HCT116 (cell line): Measurements from ENCODE around the gene MORN1. TPM values are rescaled to one million over a fixed set of nuclear protein-coding genes. Genes with fewer than 3 reads are reported as not detected.

ENCODE experiments used
- ATAC-seq: fragments of 200-7000 bp; cut with Tn5 transposase; 2 replicates; pipeline ENCODE4 v1.9.1; 2020; ENCODE audit warnings: mild to moderate bottlenecking, moderate library complexity
- BruUV-seq: library from RNA; stranded (reverse); fragments of 400-500 nt; replicated peaks from 2 replicates; lab custom pipeline; 2021; lab: Mats Ljungman, UMichigan
- CTCF ChIA-PET: fragments of 300-600 bp; sonication (Branson Sonifier 250); formaldehyde crosslinking; loops from one replicate; lab custom pipeline; 2021; ENCODE audit warnings: antibody characterized with exemption; lab: Charles Lee
- POLR2A ChIA-PET: fragments of 300-600, 350-600 bp; sonication (Branson Sonifier 250); formaldehyde crosslinking; loops from one replicate; lab custom pipeline; 2021; ENCODE audit warnings: antibody characterized with exemption; lab: Charles Lee
- RAD21 ChIA-PET, 2 experiments: fragments of 300-600 bp; sonication (Branson Sonifier 250); formaldehyde crosslinking; loops; one replicate each; lab custom pipeline; 2023; ENCODE audit warnings: low total read pairs in 2 of 2; ENCODE audit not compliant: uncharacterized antibody in 2 of 2, unreplicated experiment in 2 of 2, low non-redundant PET in 1 of 2; lab: Charles Lee
- DNase-seq: peaks from one replicate; pipeline ENCODE4 v3.0.0-alpha.2; 2010; ENCODE audit warnings: low read depth, low spot score
- H2AFZ ChIP-seq: fragments of 200-600 bp; shearing (Covaris generic), sonication (generic); 2 replicates; pipeline ENCODE4 v1.6.1; 2017; ENCODE audit warnings: low read depth, mixed run types, mixed read lengths, antibody characterized with exemption, low read length; ENCODE audit not compliant: poor library complexity, severe bottlenecking
- H3K27ac ChIP-seq: 2 replicates; pipeline ENCODE4 v1.5.1; 2012; ENCODE audit warnings: low read depth, low read length
- H3K27me3 ChIP-seq: fragments of 200-600 bp; sonication (generic); 2 replicates; pipeline ENCODE4 v1.6.1; 2016; ENCODE audit warnings: mixed run types, low read length, mixed read lengths; ENCODE audit not compliant: insufficient read depth
- H3K36me3 ChIP-seq, 2 experiments: fragments of 200-500 bp in 1 of 2; fragments of 200-600 bp in 1 of 2; sonication (Bioruptor generic) in 1 of 2; sonication (generic) in 1 of 2; 2 replicates each; pipeline versions ENCODE4 v1.5.1 to v1.6.1; 2014 to 2016; ENCODE audit warnings: low read length in 2 of 2, inconsistent platforms in 1 of 2, mixed read lengths in 1 of 2, mixed run types in 1 of 2; ENCODE audit not compliant: insufficient read depth in 2 of 2, control insufficient read depth in 1 of 2
- H3K4me1 ChIP-seq, 2 experiments: fragments of 200-600 bp in 1 of 2; sonication (generic) in 1 of 2; 2 replicates each; pipeline versions ENCODE4 v1.5.1 to v1.6.1; 2012 to 2017; ENCODE audit warnings: low read length in 2 of 2, inconsistent platforms in 1 of 2, mild to moderate bottlenecking in 1 of 2, mixed read lengths in 1 of 2, mixed run types in 1 of 2, moderate library complexity in 1 of 2; ENCODE audit not compliant: insufficient read depth in 2 of 2, control insufficient read depth in 1 of 2
- H3K4me2 ChIP-seq: fragments of 200-600 bp; sonication (generic); 2 replicates; pipeline ENCODE4 v1.6.1; 2017; ENCODE audit warnings: mixed run types, low read length, mixed read lengths
- H3K4me3 ChIP-seq, 2 experiments: fragments of 200-600 bp in 1 of 2; sonication (generic) in 1 of 2; replicated peaks in 1 of 2; 2 replicates each; pipeline ENCODE4 v1.5.1; 2011 to 2016; ENCODE audit warnings: low read length in 2 of 2, control low read depth in 1 of 2, low read depth in 1 of 2, mild to moderate bottlenecking in 1 of 2, mixed read lengths in 1 of 2, mixed run types in 1 of 2
- H3K79me2 ChIP-seq: fragments of 200-600 bp; sonication (generic); 2 replicates; pipeline ENCODE4 v1.6.1; 2017; ENCODE audit warnings: mild to moderate bottlenecking, mixed run types, low read length, moderate library complexity, mixed read lengths; ENCODE audit not compliant: insufficient read depth
- H3K9ac ChIP-seq: fragments of 200-600 bp; sonication (generic); 2 replicates; pipeline ENCODE4 v1.6.1; 2016; ENCODE audit warnings: low read length, mixed read lengths
- H3K9me2 ChIP-seq: fragments of 200-600 bp; sonication (generic), shearing (Covaris generic); 2 replicates; pipeline ENCODE4 v1.6.1; 2017; ENCODE audit warnings: mixed run types, mild to moderate bottlenecking, moderate library complexity; ENCODE audit not compliant: insufficient read depth
- H3K9me3 ChIP-seq, 2 experiments: fragments of 200-500 bp in 1 of 2; fragments of 200-600 bp in 1 of 2; sonication (Bioruptor generic) in 1 of 2; sonication (generic) in 1 of 2; 2 replicates each; pipeline ENCODE4 v1.6.1; 2014 to 2017; ENCODE audit warnings: low read length in 2 of 2, mixed read lengths in 2 of 2, inconsistent platforms in 1 of 2, low read depth in 1 of 2, mild to moderate bottlenecking in 1 of 2, mixed run types in 1 of 2, moderate library complexity in 1 of 2; ENCODE audit not compliant: control insufficient read depth in 1 of 2, insufficient read depth in 1 of 2
- H4K20me1 ChIP-seq: fragments of 200-600 bp; sonication (generic), shearing (Covaris generic); 2 replicates; pipeline ENCODE4 v1.6.1; 2017; ENCODE audit warnings: mixed run types, mild to moderate bottlenecking, moderate library complexity; ENCODE audit not compliant: insufficient read depth
- ATF3 ChIP-seq: IDR thresholded peaks from 2 replicates; pipeline ENCODE4 v1.6.1; 2012
- CBX3 ChIP-seq: IDR thresholded peaks from 2 replicates; pipeline ENCODE4 v1.6.1; 2012; ENCODE audit warnings: low read depth
- CEBPB ChIP-seq: IDR thresholded peaks from 2 replicates; pipeline ENCODE4 v1.6.1; 2012; ENCODE audit warnings: low read depth
- EZH2 ChIP-seq: fragments of 200-600 bp; sonication (generic); IDR thresholded peaks from 2 replicates; pipeline ENCODE4 v1.6.1; 2017; ENCODE audit warnings: antibody characterized with exemption, mixed run types
- EZH2phosphoT487 ChIP-seq: fragments of 200-600 bp; IDR thresholded peaks from 2 replicates; pipeline ENCODE4 v1.6.1; 2018; ENCODE audit warnings: antibody characterized with exemption, borderline replicate concordance
- FOSL1 ChIP-seq: IDR thresholded peaks from 2 replicates; pipeline ENCODE4 v1.6.1; 2012; ENCODE audit warnings: low read depth
- JUND ChIP-seq: IDR thresholded peaks from 2 replicates; pipeline ENCODE4 v1.6.1; 2012
- POLR2A ChIP-seq: IDR thresholded peaks from 2 replicates; pipeline ENCODE4 v1.7.0; 2011; ENCODE audit warnings: borderline replicate concordance; ENCODE audit not compliant: insufficient read depth, insufficient read length; ENCODE audit errors: extremely low read depth
- REST ChIP-seq: IDR thresholded peaks from 2 replicates; pipeline ENCODE4 v1.6.1; 2012; ENCODE audit warnings: low read depth
- SIN3A ChIP-seq: IDR thresholded peaks from 2 replicates; pipeline ENCODE4 v1.6.1; 2012; ENCODE audit warnings: low read depth
- SP1 ChIP-seq: IDR thresholded peaks from 2 replicates; pipeline ENCODE4 v1.6.1; 2012; ENCODE audit warnings: low read depth
- SRF ChIP-seq: IDR thresholded peaks from 2 replicates; pipeline ENCODE4 v1.6.1; 2012; ENCODE audit warnings: low read depth
- TCF7L2 ChIP-seq: IDR thresholded peaks from 2 replicates; pipeline ENCODE4 v1.7.0; 2011; ENCODE audit warnings: borderline replicate concordance, inconsistent platforms; ENCODE audit not compliant: insufficient read depth, insufficient read length; ENCODE audit errors: extremely low read depth
- ZNF274 ChIP-seq: fragments of 200-500 bp; sonication (Bioruptor generic); IDR thresholded peaks from 2 replicates; pipeline ENCODE4 v1.6.1; 2014; ENCODE audit warnings: mild to moderate bottlenecking, low read depth, low read length, inconsistent platforms
- intact Hi-C: fragments of 100-400 bp; cut with micrococcal nuclease; formaldehyde crosslinking; loops from 2 replicates; pipeline ENCODE4 v1.10.0; 2022
- total RNA-seq: library from RNA; stranded (reverse); gene quantifications from one replicate; pipeline ENCODE4 v1.2.1, GENCODE V29; 2021; ENCODE audit not compliant: unreplicated experiment
- TF ChIP-seq, protein P1 (sequence below): IDR thresholded peaks from 2 replicates; pipeline ENCODE4 v1.6.1; 2011; ENCODE audit warnings: mild to moderate bottlenecking, low read length, moderate library complexity; ENCODE audit not compliant: insufficient replicate concordance; ENCODE audit errors: extremely low read depth

Gene MORN1
- total RNA-seq, 1 experiment from 2014 or later, result 21.4 TPM

DNA sequence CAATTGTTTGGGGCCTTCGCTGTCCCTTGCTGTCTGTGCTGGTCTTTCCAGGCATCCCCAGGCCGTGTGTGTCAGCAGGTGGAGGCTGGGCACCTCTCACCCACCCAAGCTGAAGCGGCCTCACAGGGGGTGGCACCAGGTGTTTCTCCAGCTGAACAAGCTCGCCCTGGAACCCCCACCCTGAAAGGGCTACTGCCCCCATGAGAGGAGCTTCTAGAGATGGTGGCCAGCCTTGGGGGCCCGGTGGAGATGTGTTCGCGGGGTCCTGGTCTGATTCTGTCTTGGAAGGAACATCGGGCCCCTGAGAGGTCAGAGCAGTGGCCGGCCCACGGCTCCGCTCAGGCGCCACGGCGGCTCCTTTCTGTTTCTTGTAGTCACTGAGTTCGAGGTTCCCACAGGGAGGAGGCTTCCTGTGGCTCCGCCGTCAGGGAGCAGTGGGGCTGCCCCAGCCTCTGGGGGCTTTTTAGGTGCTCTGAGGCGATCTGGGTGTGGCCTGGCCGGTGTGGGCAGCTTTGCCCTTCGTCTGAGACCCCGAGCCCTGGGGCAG, 116.4 kb downstream of the MORN1 start:
- BruUV-seq, result no TSS peak
- CTCF ChIA-PET, result no interaction called here
- intact Hi-C loops, result no loop called here
- Histone ChIP-seq H3K4me2 (no peak overlapping the region), H3K9me2 (no peaks in the 10 kb centered on the region), H3K9me3 (no peaks in the 10 kb centered on the region), H2AFZ (no peak overlapping the region), H3K9ac (no peak overlapping the region), H3K4me1 (peaks cover 0 to 9% of the 10 kb centered on the region in 2 experiments; a peak in 1 of 4 replicates), H3K4me3 (no peak overlapping the region), H3K79me2 (peaks cover 99% of the 10 kb centered on the region), H3K27ac (no peak overlapping the region), H3K36me3 (no peaks in the 10 kb centered on the region; a peak in 2 of 4 replicates)
- no peak for ATAC-seq
- POLR2A ChIA-PET, result no interaction called here
- TF ChIP-seq FOSL1, result no peak
- TF ChIP-seq, all 23 proteins: peak for 0
- RAD21 ChIA-PET, result no interaction called here
- Histone ChIP-seq H4K20me1 (0 out of 2 replicates have a peak, but pooled peaks cover 4% of the 10 kb centered on the region), H3K27me3 (no peaks in the 10 kb centered on the region)
- DNase-seq, result no peak

- ChIA-PET RAD21 (no interaction called here), CTCF (no interaction called here), POLR2A (no interaction called here)
- H3K9me3 ChIP-seq, result no peaks in the 10 kb centered on the region
- no peak overlapping the region for H3K9ac ChIP-seq
- H3K4me2 ChIP-seq, result no peak overlapping the region
- no peak overlapping the region for H3K27ac ChIP-seq
- intact Hi-C loops, result no loop called here
- ATAC-seq, result no peak
- H2AFZ ChIP-seq, result no peak overlapping the region
- no peaks in the 10 kb centered on the region for H3K9me2 ChIP-seq
- no peaks in the 10 kb centered on the region for H3K27me3 ChIP-seq
- DNase-seq, result no peak
- 0 out of 2 replicates have a peak, but pooled peaks cover 4% of the 10 kb centered on the region for H4K20me1 ChIP-seq
- no TSS peak for BruUV-seq
- no peak overlapping the region for H3K4me3 ChIP-seq
- no peaks in the 10 kb centered on the region; a peak in 2 of 4 replicates for H3K36me3 ChIP-seq
- peaks cover 0 to 9% of the 10 kb centered on the region in 2 experiments; a peak in 1 of 4 replicates for H3K4me1 ChIP-seq
- H3K79me2 ChIP-seq, result peaks cover 99% of the 10 kb centered on the region
- no peak for TF ChIP-seq TCF7L2
- TF ChIP-seq ATF3, result no peak
- no peak for TF ChIP-seq POLR2A
- TF ChIP-seq SIN3A, result no peak
- TF ChIP-seq, protein P1, sequence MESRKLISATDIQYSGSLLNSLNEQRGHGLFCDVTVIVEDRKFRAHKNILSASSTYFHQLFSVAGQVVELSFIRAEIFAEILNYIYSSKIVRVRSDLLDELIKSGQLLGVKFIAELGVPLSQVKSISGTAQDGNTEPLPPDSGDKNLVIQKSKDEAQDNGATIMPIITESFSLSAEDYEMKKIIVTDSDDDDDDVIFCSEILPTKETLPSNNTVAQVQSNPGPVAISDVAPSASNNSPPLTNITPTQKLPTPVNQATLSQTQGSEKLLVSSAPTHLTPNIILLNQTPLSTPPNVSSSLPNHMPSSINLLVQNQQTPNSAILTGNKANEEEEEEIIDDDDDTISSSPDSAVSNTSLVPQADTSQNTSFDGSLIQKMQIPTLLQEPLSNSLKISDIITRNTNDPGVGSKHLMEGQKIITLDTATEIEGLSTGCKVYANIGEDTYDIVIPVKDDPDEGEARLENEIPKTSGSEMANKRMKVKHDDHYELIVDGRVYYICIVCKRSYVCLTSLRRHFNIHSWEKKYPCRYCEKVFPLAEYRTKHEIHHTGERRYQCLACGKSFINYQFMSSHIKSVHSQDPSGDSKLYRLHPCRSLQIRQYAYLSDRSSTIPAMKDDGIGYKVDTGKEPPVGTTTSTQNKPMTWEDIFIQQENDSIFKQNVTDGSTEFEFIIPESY, result no peak
- no peak for TF ChIP-seq SRF
- no peak for TF ChIP-seq EZH2
- no peak for TF ChIP-seq JUND
- TF ChIP-seq SP1, result no peak
- TF ChIP-seq EZH2phosphoT487, result no peak
- TF ChIP-seq CEBPB, result no peak
- no peak for TF ChIP-seq ZNF274
- TF ChIP-seq REST, result no peak
- no peak for TF ChIP-seq CBX3
Measured at GRCh38 chr1:2274231-2274928, 117.0 kb downstream of the MORN1 start.
